NCI-H2196 (cell line): ENCODE results near the gene STAT5A.
A peak's percentile ranks its signal among the peaks of the same experiment; 100 is the strongest.
"Not testable (repeated sequence)": the region's sequence is repeated elsewhere in the genome, so short reads cannot be mapped to it uniquely, and the experiment has no call there.

Source experiments
- DNase-seq: peaks from one replicate; lab custom pipeline; 2025; ENCODE audit not compliant: unreplicated experiment; lab: John Stamatoyannopoulos, UW

The STAT5A gene

GRCh38 chr17:42287977-42288802, at the start of gene STAT5A:
Gene STAT5A (plus strand): TSS chr17:42288498. CDS start chr17:42289412, 914 bp downstream.
- DNase-seq, result peak; percentile 48

GRCh38 chr17:42239576-42239975, 48.7 kb upstream of the STAT5A start:
- not testable (repeated sequence) for DNase-seq

GRCh38 chr17:42240201-42240600, 48.1 kb upstream of the STAT5A start:
- DNase-seq, result no peak

- not testable (repeated sequence) for DNase-seq
Observed at GRCh38 chr17:42240863-42241262, 47.4 kb upstream of the STAT5A start.

- DNase-seq, result no peak
Observed at GRCh38 chr17:42241871-42242270, 46.4 kb upstream of the STAT5A start.

GRCh38 chr17:42243493-42243982, 44.8 kb upstream of the STAT5A start:
- DNase-seq, result no peak

- not testable (repeated sequence) for DNase-seq
Observed at GRCh38 chr17:42244116-42244515, 44.2 kb upstream of the STAT5A start.

GRCh38 chr17:42245183-42245582, 43.1 kb upstream of the STAT5A start:
- not testable (repeated sequence) for DNase-seq

GRCh38 chr17:42246515-42246914, 41.8 kb upstream of the STAT5A start:
- no peak for DNase-seq

GRCh38 chr17:42247734-42248133, 40.6 kb upstream of the STAT5A start:
- no peak for DNase-seq

GRCh38 chr17:42248351-42249179, 39.7 kb upstream of the STAT5A start:
- DNase-seq, result peak; percentile 71

- no peak for DNase-seq
Observed at GRCh38 chr17:42249681-42250446, 38.4 kb upstream of the STAT5A start.

GRCh38 chr17:42251115-42251514, 37.2 kb upstream of the STAT5A start:
- no peak for DNase-seq

GRCh38 chr17:42252597-42253550, 35.4 kb upstream of the STAT5A start:
- DNase-seq, result no peak

GRCh38 chr17:42253578-42253977, 34.7 kb upstream of the STAT5A start:
- no peak for DNase-seq

- no peak for DNase-seq
Observed at GRCh38 chr17:42255445-42255844, 32.9 kb upstream of the STAT5A start.

GRCh38 chr17:42260318-42260717, 28.0 kb upstream of the STAT5A start:
- DNase-seq, result no peak

- not testable (repeated sequence) for DNase-seq
Observed at GRCh38 chr17:42264366-42264765, 23.9 kb upstream of the STAT5A start.

- no peak for DNase-seq
Observed at GRCh38 chr17:42266462-42266861, 21.8 kb upstream of the STAT5A start.
